Posterior vena cava (tissue), 2 donors: Measurements from ENCODE around the gene CNGB1. TPM values are rescaled to one million over a fixed set of nuclear protein-coding genes. Genes with fewer than 3 reads are reported as not detected.
"Not testable (repeated sequence)": the region's sequence is repeated elsewhere in the genome, so short reads cannot be mapped to it uniquely, and the experiment has no call there.

ENCODE experiments used
- DNase-seq: peaks from one replicate; pipeline ENCODE4 v3.0.0-alpha.2; 2020; ENCODE audit warnings: low spot score
- intact Hi-C, 2 donors: fragments of 100-400 bp; cut with DNase I; formaldehyde crosslinking; loops; one replicate each; pipeline versions ENCODE4 v1.14.1 to v1.14.2; 2022 to 2023
- total RNA-seq, 2 donors: library from RNA; stranded (reverse); fragmentation: NEBNext Ultra II Directional; extraction: Animal tissue kit (Norgen Biotek cat#: 25700); gene quantifications; one replicate each; pipeline ENCODE4 v1.2.1, GENCODE V29; 2021
- donor health status: DM: yes; HTN: yes; CAD: no.
- donor health status: DM: yes; HTN: yes; CAD: no.

CNGB1 gene
- total RNA-seq, 2 donors from 2014 or later = not detected

- no peak for DNase-seq
- intact Hi-C loops = no loop called here
Measured at GRCh38 chr16:57959121-57959520, 11.8 kb downstream of the CNGB1 start.

- no peak for DNase-seq
- intact Hi-C loops = no loop called here
Measured at GRCh38 chr16:57958544-57958943, 12.4 kb downstream of the CNGB1 start.

GRCh38 chr16:57957673-57958392 is 13.1 kb downstream of the CNGB1 start:
- no peak for DNase-seq
- intact Hi-C loops = no loop called here

GRCh38 chr16:57956924-57957672 is 13.8 kb downstream of the CNGB1 start:
- DNase-seq = no peak
- intact Hi-C loops = no loop called here

- intact Hi-C loops = no loop called here
- no peak for DNase-seq
Measured at GRCh38 chr16:57956270-57956808, 14.6 kb downstream of the CNGB1 start.

GRCh38 chr16:57955572-57956188 is 15.2 kb downstream of the CNGB1 start:
- intact Hi-C loops = no loop called here
- DNase-seq = no peak

- DNase-seq = no peak
- intact Hi-C loops = no loop called here
Measured at GRCh38 chr16:57953857-57954256, 17.1 kb downstream of the CNGB1 start.

- intact Hi-C loops = no loop called here
- no peak for DNase-seq
Measured at GRCh38 chr16:57952909-57953308, 18.0 kb downstream of the CNGB1 start.

GRCh38 chr16:57951204-57951960 is 19.5 kb downstream of the CNGB1 start:
- no peak for DNase-seq
- intact Hi-C loops = no loop called here

GRCh38 chr16:57950382-57950781 is 20.5 kb downstream of the CNGB1 start:
- intact Hi-C loops = no loop called here
- no peak for DNase-seq

- intact Hi-C loops = no loop called here
- no peak for DNase-seq
Measured at GRCh38 chr16:57949595-57950238, 21.2 kb downstream of the CNGB1 start.

- intact Hi-C loops = no loop called here
- no peak for DNase-seq
Measured at GRCh38 chr16:57949013-57949412, 21.9 kb downstream of the CNGB1 start.

GRCh38 chr16:57948027-57948426 is 22.9 kb downstream of the CNGB1 start:
- intact Hi-C loops = no loop called here
- DNase-seq = no peak

GRCh38 chr16:57947261-57947660 is 23.7 kb downstream of the CNGB1 start:
- DNase-seq = no peak
- intact Hi-C loops = no loop called here

GRCh38 chr16:57946181-57946801 is 24.6 kb downstream of the CNGB1 start:
- no peak for DNase-seq
- intact Hi-C loops = no loop called here

- intact Hi-C loops = no loop called here
- DNase-seq = no peak
Measured at GRCh38 chr16:57945740-57946138, 25.2 kb downstream of the CNGB1 start.

- intact Hi-C loops = no loop called here
- DNase-seq = no peak
Measured at GRCh38 chr16:57944970-57945739, 25.8 kb downstream of the CNGB1 start.

- DNase-seq, intact Hi-C loops: not testable (repeated sequence)
Measured at GRCh38 chr16:57943381-57943780, 27.5 kb downstream of the CNGB1 start.
